Spleen (tissue), 11 donors: Measurements from ENCODE around the gene RBBP7. TPM values are rescaled to one million over a fixed set of nuclear protein-coding genes. Genes with fewer than 3 reads are reported as not detected.

Source experiments
- DNase-seq: peaks from one replicate; pipeline ENCODE4 v3.0.0-alpha.2; 2020
- H3K27ac ChIP-seq, 8 donors: fragments of 200-600 bp; sonication (generic) in 7 of 8; 1 replicate in 4 of 8; 2 replicates in 4 of 8; pipeline versions ENCODE4 v1.5.0 to v1.8.0; 2016 to 2021; ENCODE audit warnings: inconsistent platforms in 4 of 8, mild to moderate bottlenecking in 4 of 8, moderate library complexity in 1 of 8
- H3K27me3 ChIP-seq, 7 donors: fragments of 200-600 bp; sonication (generic) in 6 of 7; replicated peaks in 1 of 7; 1 replicate in 4 of 7; 2 replicates in 3 of 7; pipeline versions ENCODE4 v1.5.0 to v1.8.0; 2016 to 2021; ENCODE audit warnings: inconsistent platforms in 3 of 7, mild to moderate bottlenecking in 1 of 7
- H3K36me3 ChIP-seq, 6 donors: fragments of 200-600 bp; sonication (generic) in 5 of 6; 1 replicate in 4 of 6; 2 replicates in 2 of 6; pipeline versions ENCODE4 v1.5.0 to v1.8.0; 2016 to 2021; ENCODE audit warnings: inconsistent platforms in 2 of 6
- H3K4me1 ChIP-seq, 6 donors: fragments of 200-600 bp; sonication (generic) in 5 of 6; 1 replicate in 3 of 6; 2 replicates in 3 of 6; pipeline versions ENCODE4 v1.5.0 to v1.8.0; 2016 to 2021; ENCODE audit warnings: inconsistent platforms in 3 of 6
- H3K4me3 ChIP-seq, 8 donors: fragments of 200-600 bp; sonication (generic) in 7 of 8; 1 replicate in 4 of 8; 2 replicates in 4 of 8; pipeline versions ENCODE4 v1.5.0 to v1.8.0; 2016 to 2021; ENCODE audit warnings: inconsistent platforms in 4 of 8, mild to moderate bottlenecking in 4 of 8, moderate library complexity in 2 of 8
- H3K9me3 ChIP-seq, 8 donors: fragments of 200-600 bp; sonication (generic) in 7 of 8; 1 replicate in 4 of 8; 2 replicates in 4 of 8; pipeline versions ENCODE4 v1.5.0 to v1.8.0; 2016 to 2021; ENCODE audit warnings: inconsistent platforms in 4 of 8
- POLR2A ChIP-seq, 3 donors: fragments of 450-650 bp; IDR thresholded peaks; one replicate each; pipeline ENCODE4 v1.5.1; 2017; ENCODE audit warnings: antibody characterized with exemption in 3 of 3, mild to moderate bottlenecking in 1 of 3
- POLR2AphosphoS5 ChIP-seq, 3 donors: sonication (generic); formaldehyde crosslinking; IDR thresholded peaks; one replicate each; pipeline ENCODE4 v1.5.1; 2017; ENCODE audit warnings: antibody characterized with exemption in 3 of 3
- WGBS, 5 donors: extraction: QIAGEN DNeasy Blood & Tissue Kit in 3 of 5; methylation state at CpG; one replicate each; pipeline versions ENCODE4 v1.1.5 to v1.1.7; 2013 to 2018; 5-methylcytosine and 5-hydroxymethylcytosine counted together
- intact Hi-C: fragments of 100-400 bp; cut with DNase I; formaldehyde crosslinking; loops from one replicate; pipeline ENCODE4 v1.15.0; 2023; ENCODE audit warnings: low total_unique reads
- polyA plus RNA-seq, 3 donors: library from polyadenylated mRNA; stranded (reverse); fragments of 200-250 nt; gene quantifications; one replicate each; pipeline ENCODE4 v1.2.1, GENCODE V29; 2013
- total RNA-seq, 7 donors: library from RNA; depleted of rRNA in 3 of 7; stranded (reverse); fragments of >200 nt in 3 of 7; fragmentation: NEBNext Ultra II Directional in 4 of 7; extraction: Animal tissue kit (Norgen Biotek cat#: 25700) in 4 of 7; gene quantifications; one replicate each; pipeline versions ENCODE4 v1.1.0 to v1.2.1, GENCODE V29; 2016 to 2021
- TF ChIP-seq, protein P1 (sequence below), 11 experiments: fragments of 200-600 bp in 7 of 11; fragments of 450-650 bp in 4 of 11; sonication (generic) in 4 of 11; IDR thresholded peaks in 8 of 11; conservative IDR thresholded peaks in 3 of 11; 1 replicate in 7 of 11; 2 replicates in 4 of 11; pipeline versions ENCODE4 v1.4.0 to v1.8.0; 2016 to 2021; ENCODE audit warnings: antibody characterized with exemption in 11 of 11, inconsistent platforms in 4 of 11, mild to moderate bottlenecking in 1 of 11
- donor health status: healthy with polysubstance abuse.
- donor health status: DM: no; HTN: no; CAD: no; lungs with moderate emphysema.
- donor health status: DM: no; HTN: no; CAD: no.
- donor health status: Bipolar disorder and iron deficiency.
- donor health status: healthy.
- donor health status: DM: no; HTN: no; CAD: no.
- donor health status: DM: yes; HTN: yes; CAD: no.

Gene RBBP7
- total and polyA plus RNA-seq, 10 donors: 68.5 to 132 (median 76.9) TPM

DNA sequence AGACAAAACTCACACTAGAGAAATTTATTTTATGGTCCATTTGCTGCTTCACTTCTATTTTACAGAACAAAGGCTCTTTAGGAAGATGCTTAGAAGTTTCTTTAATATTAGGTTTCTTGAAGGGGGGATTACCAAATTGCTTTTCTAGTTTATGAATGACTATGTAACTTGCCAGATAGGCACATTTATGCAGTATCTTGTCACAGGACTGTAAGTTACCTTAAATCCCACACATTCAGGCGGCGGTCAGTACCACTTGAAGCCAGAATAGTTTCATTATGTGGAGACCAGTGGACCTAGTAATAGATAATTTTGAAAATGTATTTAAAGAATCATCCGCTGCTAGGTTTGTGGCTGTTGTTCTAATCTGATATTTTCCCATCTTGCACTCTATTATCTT lies 18.3 kb downstream of the RBBP7 start:
- intact Hi-C loops: no loop called here
- no peak overlapping the region for H3K27ac ChIP-seq
- TF ChIP-seq POLR2A (IDR thresholded peaks at IDR 0.05) (no peak), POLR2AphosphoS5 (IDR thresholded peaks at IDR 0.05) (no peak)
- TF ChIP-seq, protein P1, sequence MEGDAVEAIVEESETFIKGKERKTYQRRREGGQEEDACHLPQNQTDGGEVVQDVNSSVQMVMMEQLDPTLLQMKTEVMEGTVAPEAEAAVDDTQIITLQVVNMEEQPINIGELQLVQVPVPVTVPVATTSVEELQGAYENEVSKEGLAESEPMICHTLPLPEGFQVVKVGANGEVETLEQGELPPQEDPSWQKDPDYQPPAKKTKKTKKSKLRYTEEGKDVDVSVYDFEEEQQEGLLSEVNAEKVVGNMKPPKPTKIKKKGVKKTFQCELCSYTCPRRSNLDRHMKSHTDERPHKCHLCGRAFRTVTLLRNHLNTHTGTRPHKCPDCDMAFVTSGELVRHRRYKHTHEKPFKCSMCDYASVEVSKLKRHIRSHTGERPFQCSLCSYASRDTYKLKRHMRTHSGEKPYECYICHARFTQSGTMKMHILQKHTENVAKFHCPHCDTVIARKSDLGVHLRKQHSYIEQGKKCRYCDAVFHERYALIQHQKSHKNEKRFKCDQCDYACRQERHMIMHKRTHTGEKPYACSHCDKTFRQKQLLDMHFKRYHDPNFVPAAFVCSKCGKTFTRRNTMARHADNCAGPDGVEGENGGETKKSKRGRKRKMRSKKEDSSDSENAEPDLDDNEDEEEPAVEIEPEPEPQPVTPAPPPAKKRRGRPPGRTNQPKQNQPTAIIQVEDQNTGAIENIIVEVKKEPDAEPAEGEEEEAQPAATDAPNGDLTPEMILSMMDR (IDR thresholded peaks at IDR 0.05 in 8 of 11, conservative IDR thresholded peaks at IDR 0.05 in 3 of 11): no peak
- WGBS, 5 donors: 88 to 95% (median 91%) methylated on average over 2 to 3 of the region's 3 CpGs
- H3K4me1 ChIP-seq: no peaks in the 10 kb centered on the region
- no peak for DNase-seq
- H3K4me3 ChIP-seq: no peak overlapping the region
- H3K27me3 ChIP-seq: no peaks in the 10 kb centered on the region
- peaks cover under 1 to 96% (median 35%) of the 10 kb centered on the region in 6 donors for H3K36me3 ChIP-seq
- no peaks in the 10 kb centered on the region for H3K9me3 ChIP-seq

DNA sequence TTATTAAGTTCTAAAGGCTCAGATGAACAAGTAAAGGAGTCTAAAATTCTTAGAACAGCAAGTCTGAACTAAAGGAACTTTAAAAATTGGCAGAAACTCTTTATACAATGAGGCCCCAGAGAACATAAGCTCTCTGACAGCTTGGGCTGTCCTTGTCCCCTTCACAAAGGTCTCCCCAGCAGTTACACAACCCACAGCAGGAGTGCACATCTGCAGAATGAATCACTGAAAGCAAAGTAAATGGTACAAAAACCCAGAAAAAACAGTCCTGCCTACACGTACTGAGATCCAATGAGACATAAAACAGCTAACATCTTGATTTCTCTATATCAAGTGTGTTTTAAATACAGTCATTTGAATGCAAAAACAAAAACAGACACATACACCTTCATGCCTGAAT lies 18.7 kb downstream of the RBBP7 start:
- Histone ChIP-seq H3K4me1 (no peaks in the 10 kb centered on the region), H3K27ac (no peak overlapping the region), H3K4me3 (no peak overlapping the region), H3K36me3 (peaks cover 0 to 96% (median 36%) of the 10 kb centered on the region in 6 donors), H3K27me3 (no peaks in the 10 kb centered on the region), H3K9me3 (no peaks in the 10 kb centered on the region)
- WGBS, 5 donors: 76 to 85% (median 81%) methylated on average over 1 of the region's 1 CpG
- TF ChIP-seq POLR2AphosphoS5 (IDR thresholded peaks at IDR 0.05) (no peak), POLR2A (IDR thresholded peaks at IDR 0.05) (no peak)
- TF ChIP-seq, protein P1 (IDR thresholded peaks at IDR 0.05 in 8 of 11, conservative IDR thresholded peaks at IDR 0.05 in 3 of 11): no peak
- intact Hi-C loops: no loop called here
- no peak for DNase-seq

- H3K27ac ChIP-seq: no peak overlapping the region
- intact Hi-C loops: no loop called here
- H3K9me3 ChIP-seq: no peaks in the 10 kb centered on the region
- H3K4me1 ChIP-seq: no peaks in the 10 kb centered on the region
- peaks cover 0 to 99% (median 40%) of the 10 kb centered on the region in 6 donors for H3K36me3 ChIP-seq
- no peak for DNase-seq
- H3K27me3 ChIP-seq: no peaks in the 10 kb centered on the region
- no peak overlapping the region for H3K4me3 ChIP-seq
- TF ChIP-seq POLR2A (IDR thresholded peaks at IDR 0.05) (no peak), POLR2AphosphoS5 (IDR thresholded peaks at IDR 0.05) (no peak)
- TF ChIP-seq, protein P1 (IDR thresholded peaks at IDR 0.05 in 8 of 11, conservative IDR thresholded peaks at IDR 0.05 in 3 of 11): no peak
- WGBS, 5 donors: 69 to 94% (median 86%) methylated on average over 6 of the region's 6 CpGs
These were observed 21.6 kb downstream of the RBBP7 start for GRCh38 chrX:16848541-16848940.

DNA sequence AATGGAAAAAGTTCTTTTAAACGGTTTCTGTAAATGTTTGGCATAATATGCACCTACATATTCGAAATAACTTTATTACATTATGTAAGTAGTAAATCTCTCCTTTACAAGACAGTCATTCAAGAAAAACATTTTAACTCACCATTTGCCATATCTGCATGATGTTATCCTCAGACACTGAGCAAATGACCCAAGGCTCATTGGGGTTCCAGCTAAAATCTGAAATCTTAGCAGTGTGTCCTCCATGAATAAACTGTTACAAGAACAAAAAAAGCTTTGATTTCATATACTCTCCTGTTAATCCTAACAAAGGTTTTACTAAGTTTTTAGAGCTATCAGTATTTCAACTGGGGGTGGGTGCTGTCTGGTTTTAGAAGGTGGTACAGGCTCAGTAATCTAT lies 24.5 kb downstream of the RBBP7 start:
- Histone ChIP-seq H3K9me3 (no peaks in the 10 kb centered on the region), H3K4me3 (no peak overlapping the region), H3K4me1 (no peaks in the 10 kb centered on the region), H3K27ac (no peak overlapping the region), H3K27me3 (no peaks in the 10 kb centered on the region), H3K36me3 (peaks cover 0 to 99% (median 49%) of the 10 kb centered on the region in 6 donors)
- 87 to 91% (median 91%) methylated on average over 2 of the region's 2 CpGs for WGBS, 5 donors
- DNase-seq: no peak
- TF ChIP-seq POLR2A (IDR thresholded peaks at IDR 0.05): no peak
- TF ChIP-seq, protein P1 (IDR thresholded peaks at IDR 0.05 in 8 of 11, conservative IDR thresholded peaks at IDR 0.05 in 3 of 11): no peak
- no peak for TF ChIP-seq POLR2AphosphoS5 (IDR thresholded peaks at IDR 0.05)
- intact Hi-C loops: no loop called here
